Measurements from ENCODE around the gene PPP1R13B. TPM values are rescaled to one million over a fixed set of nuclear protein-coding genes. Genes with fewer than 3 reads are reported as not detected.

PPP1R13B gene
- total and polyA plus RNA-seq, 2 donors, result 3.5 to 7.4 TPM

DNA sequence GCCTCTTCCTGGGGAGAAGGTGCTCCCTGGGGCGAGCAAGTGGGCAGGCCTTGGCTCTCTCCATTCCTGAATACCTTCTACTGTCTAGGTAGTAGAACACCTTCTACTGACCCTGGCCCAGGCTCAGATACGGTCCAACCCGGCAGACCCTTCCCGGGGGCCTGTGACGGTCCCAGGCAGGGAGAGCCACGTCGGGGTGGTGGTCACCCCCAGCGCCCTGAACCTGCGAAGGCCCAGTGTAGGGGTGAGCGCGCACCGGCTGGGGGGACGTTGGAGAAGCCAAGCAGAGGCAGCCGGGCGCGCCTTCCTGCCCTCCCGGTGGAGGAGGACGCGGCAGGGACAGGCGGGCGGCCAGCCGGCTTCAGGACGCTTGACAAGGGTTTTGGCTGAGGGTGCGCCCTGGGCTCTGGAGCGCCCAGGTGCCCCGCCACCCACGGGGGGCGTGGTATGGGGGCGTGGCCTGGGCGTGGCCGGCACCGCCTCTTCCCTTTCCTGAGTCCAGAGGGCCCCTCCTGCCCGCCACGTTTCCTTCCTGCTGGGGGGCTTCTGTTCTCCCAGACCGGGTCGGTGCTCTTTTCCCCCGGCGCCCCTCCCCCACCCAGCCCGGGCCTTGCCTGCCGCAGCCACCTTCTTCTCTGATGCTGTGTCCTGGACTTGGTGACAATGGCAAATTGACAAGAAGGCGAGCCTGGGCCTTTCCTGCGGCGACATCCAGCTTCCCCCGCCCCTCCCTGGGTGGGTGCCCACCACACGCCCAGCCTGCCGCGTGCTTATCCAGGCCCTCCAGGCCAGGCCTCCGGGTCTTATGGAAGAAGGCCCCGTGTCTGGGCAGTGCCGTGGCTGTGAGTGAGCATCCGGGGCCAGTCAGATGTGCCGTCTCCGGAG is 24.5 kb upstream of the PPP1R13B start:
- peaks cover 10 to 16% of the 10 kb centered on the region in 2 donors for H3K4me1 ChIP-seq (ENCODE audit: control insufficient read depth in 2 of 2, insufficient read depth in 2 of 2, low read length in 2 of 2)
- DNase-seq (ENCODE audit: low read depth in 6 of 9, low spot score in 9 of 9), result peak; percentile 33 to 90 (median 75)
- peak overlapping the region; percentile 52 to 62 for H3K4me3 ChIP-seq (ENCODE audit: low read length in 2 of 2)
- no peaks in the 10 kb centered on the region for H3K36me3 ChIP-seq (ENCODE audit: control insufficient read depth in 2 of 2, insufficient read depth in 2 of 2, low read length in 1 of 2)
- no peaks in the 10 kb centered on the region for H3K9me3 ChIP-seq (ENCODE audit: control insufficient read depth in 2 of 2, insufficient read depth in 1 of 2, low read length in 1 of 2)
- H3K27me3 ChIP-seq (ENCODE audit: control insufficient read depth in 2 of 2, insufficient read depth in 1 of 2, low read length in 1 of 2), result no peaks in the 10 kb centered on the region
- peak overlapping the region; percentile 66 to 71 for H3K27ac ChIP-seq (ENCODE audit: low read depth in 1 of 2, low read length in 1 of 2)
- WGBS, result 25% methylated on average over 53 of the region's 53 CpGs

DNA sequence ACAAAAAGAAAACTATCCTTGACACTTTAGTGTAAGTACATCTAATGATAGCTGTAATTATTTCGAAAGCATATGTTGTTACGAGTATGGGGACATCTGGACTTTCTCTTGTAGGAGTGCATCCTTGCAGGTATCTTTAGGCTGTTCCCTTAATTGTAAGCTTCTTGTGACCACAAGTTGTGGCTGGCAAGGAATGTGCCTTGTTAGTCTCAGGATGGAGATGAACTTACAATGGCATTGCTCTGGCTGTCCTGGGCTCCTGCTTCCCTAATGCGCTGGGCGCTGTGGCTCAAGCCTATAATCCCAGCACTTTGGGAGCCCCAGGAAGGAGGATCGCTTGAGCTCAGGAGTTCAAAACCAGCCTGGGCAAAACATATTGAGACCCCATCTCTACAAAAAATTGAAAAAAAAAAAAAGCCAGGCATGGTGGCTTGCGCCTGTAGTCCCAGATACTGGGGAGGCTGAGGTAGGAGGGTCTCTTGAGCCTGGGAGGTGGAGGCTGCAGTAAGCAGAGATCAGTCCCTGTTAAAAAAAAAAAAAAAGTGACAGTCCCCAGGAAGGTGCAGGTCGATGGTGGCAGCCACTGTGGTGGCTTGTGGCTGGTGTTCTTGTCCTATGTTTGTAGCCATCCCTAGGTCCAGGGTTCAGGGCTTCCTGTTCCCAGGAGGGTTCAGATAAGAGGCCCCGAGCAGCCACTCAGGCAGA is 23.7 kb upstream of the PPP1R13B start:
- Histone ChIP-seq H3K4me1 (ENCODE audit: control insufficient read depth in 2 of 2, insufficient read depth in 2 of 2, low read length in 2 of 2) (peaks cover 10 to 16% of the 10 kb centered on the region in 2 donors), H3K27ac (ENCODE audit: low read depth in 1 of 2, low read length in 1 of 2) (peak overlapping the region in 1 of 2 donors; percentile 52), H3K4me3 (ENCODE audit: low read length in 2 of 2) (no peak overlapping the region), H3K27me3 (ENCODE audit: control insufficient read depth in 2 of 2, insufficient read depth in 1 of 2, low read length in 1 of 2) (no peaks in the 10 kb centered on the region), H3K9me3 (ENCODE audit: control insufficient read depth in 2 of 2, insufficient read depth in 1 of 2, low read length in 1 of 2) (no peaks in the 10 kb centered on the region), H3K36me3 (ENCODE audit: control insufficient read depth in 2 of 2, insufficient read depth in 2 of 2, low read length in 1 of 2) (no peaks in the 10 kb centered on the region)
- WGBS, result 93% methylated on average over 8 of the region's 8 CpGs
- no peak for DNase-seq (ENCODE audit: low read depth in 6 of 9, low spot score in 9 of 9)

GRCh38 chr14:103870144-103870876 is 22.9 kb upstream of the PPP1R13B start:
- H3K9me3 ChIP-seq (ENCODE audit: control insufficient read depth in 2 of 2, insufficient read depth in 1 of 2, low read length in 1 of 2), result no peaks in the 10 kb centered on the region
- H3K4me1 ChIP-seq (ENCODE audit: control insufficient read depth in 2 of 2, insufficient read depth in 2 of 2, low read length in 2 of 2), result peaks cover 10 to 16% of the 10 kb centered on the region in 2 donors
- H3K27me3 ChIP-seq (ENCODE audit: control insufficient read depth in 2 of 2, insufficient read depth in 1 of 2, low read length in 1 of 2), result no peaks in the 10 kb centered on the region
- H3K36me3 ChIP-seq (ENCODE audit: control insufficient read depth in 2 of 2, insufficient read depth in 2 of 2, low read length in 1 of 2), result no peaks in the 10 kb centered on the region
- H3K4me3 ChIP-seq (ENCODE audit: low read length in 2 of 2), result no peak overlapping the region
- no peak overlapping the region for H3K27ac ChIP-seq (ENCODE audit: low read depth in 1 of 2, low read length in 1 of 2)
- WGBS, result 96% methylated on average over 9 of the region's 9 CpGs
- no peak for DNase-seq (ENCODE audit: low read depth in 6 of 9, low spot score in 9 of 9)

DNA sequence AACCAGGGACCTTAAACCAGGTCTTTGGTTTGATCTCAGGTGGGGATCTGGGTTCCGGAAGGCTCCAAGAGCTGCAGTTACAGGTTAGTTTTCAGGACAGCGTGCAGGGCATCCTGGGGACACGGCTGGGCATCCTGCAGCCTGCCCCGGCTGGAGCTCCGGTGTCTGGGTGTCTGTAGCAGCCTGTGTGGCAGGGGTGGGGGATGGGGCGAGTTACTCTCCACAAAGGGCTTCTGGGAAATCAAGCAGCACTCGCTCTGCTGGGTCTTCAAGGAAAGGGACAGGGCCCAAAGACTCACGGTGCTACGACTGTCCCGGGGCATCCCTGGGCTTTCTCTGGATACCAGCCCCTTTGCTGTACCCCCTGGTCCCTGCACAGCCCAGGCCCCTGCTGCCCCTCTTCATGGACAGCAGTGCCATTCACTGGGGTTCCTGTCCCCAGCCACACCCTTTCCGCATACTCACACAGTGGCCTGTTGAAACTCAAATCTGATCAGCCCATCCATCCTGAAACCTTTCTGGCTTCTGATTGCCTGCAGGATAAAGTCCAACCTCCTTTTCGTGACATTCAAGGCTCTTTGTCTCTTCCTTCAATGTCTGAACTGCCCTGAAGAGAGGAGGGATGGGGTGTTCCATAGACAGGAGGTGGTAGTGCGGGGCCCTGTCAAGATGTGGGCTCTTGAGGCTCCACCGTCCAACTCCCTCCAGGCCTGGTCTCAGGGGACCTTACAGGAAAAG is 22.2 kb upstream of the PPP1R13B start:
- peaks cover 10 to 16% of the 10 kb centered on the region in 2 donors for H3K4me1 ChIP-seq (ENCODE audit: control insufficient read depth in 2 of 2, insufficient read depth in 2 of 2, low read length in 2 of 2)
- no peak overlapping the region for H3K27ac ChIP-seq (ENCODE audit: low read depth in 1 of 2, low read length in 1 of 2)

DNA sequence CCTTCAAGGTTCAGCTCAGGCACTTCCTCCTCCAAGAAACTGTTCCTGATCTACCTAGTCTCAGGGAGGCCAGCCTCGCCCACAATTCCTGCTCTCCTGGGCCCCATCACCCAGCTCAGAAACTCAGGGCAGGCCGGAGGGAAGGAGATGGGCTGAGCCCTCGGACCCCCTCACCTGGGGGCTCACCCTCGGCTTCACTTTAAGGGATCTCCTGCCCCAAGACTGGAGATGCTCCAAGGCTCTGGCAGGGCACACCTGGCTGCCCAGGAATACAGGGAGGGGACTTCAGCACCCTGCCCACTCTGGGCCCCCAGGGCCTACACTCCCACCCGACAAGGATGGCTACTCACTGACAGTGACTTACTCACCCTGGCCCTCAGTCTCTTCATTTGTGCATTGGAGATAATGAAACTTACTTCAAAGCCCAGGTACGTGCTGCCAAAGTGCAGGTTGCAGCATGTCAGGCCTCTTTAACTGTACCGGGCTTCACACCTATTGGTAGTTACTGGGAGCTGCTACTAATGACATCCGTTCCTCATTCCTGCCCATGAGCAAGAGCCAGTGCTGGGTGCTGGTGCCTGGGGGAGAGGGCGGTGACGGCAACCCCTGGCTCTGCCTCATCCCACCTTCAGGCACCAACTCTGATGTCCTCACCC is 21.0 kb upstream of the PPP1R13B start:
- Histone ChIP-seq H3K27ac (ENCODE audit: low read depth in 1 of 2, low read length in 1 of 2) (no peak overlapping the region), H3K4me1 (ENCODE audit: control insufficient read depth in 2 of 2, insufficient read depth in 2 of 2, low read length in 2 of 2) (peaks cover 10 to 13% of the 10 kb centered on the region in 2 donors), H3K36me3 (ENCODE audit: control insufficient read depth in 2 of 2, insufficient read depth in 2 of 2, low read length in 1 of 2) (no peaks in the 10 kb centered on the region), H3K27me3 (ENCODE audit: control insufficient read depth in 2 of 2, insufficient read depth in 1 of 2, low read length in 1 of 2) (no peaks in the 10 kb centered on the region), H3K9me3 (ENCODE audit: control insufficient read depth in 2 of 2, insufficient read depth in 1 of 2, low read length in 1 of 2) (no peaks in the 10 kb centered on the region), H3K4me3 (ENCODE audit: low read length in 2 of 2) (no peak overlapping the region)
- 95% methylated on average over 10 of the region's 10 CpGs for WGBS
- no peak for DNase-seq (ENCODE audit: low read depth in 6 of 9, low spot score in 9 of 9)

More for the DNA sequence above, 22.2 kb upstream of the PPP1R13B start:
- 97% methylated on average over 14 of the region's 14 CpGs for WGBS
- no peaks in the 10 kb centered on the region for H3K9me3 ChIP-seq (ENCODE audit: control insufficient read depth in 2 of 2, insufficient read depth in 1 of 2, low read length in 1 of 2)
- no peak overlapping the region for H3K4me3 ChIP-seq (ENCODE audit: low read length in 2 of 2)
- H3K27me3 ChIP-seq (ENCODE audit: control insufficient read depth in 2 of 2, insufficient read depth in 1 of 2, low read length in 1 of 2), result no peaks in the 10 kb centered on the region
- no peaks in the 10 kb centered on the region for H3K36me3 ChIP-seq (ENCODE audit: control insufficient read depth in 2 of 2, insufficient read depth in 2 of 2, low read length in 1 of 2)
- DNase-seq (ENCODE audit: low read depth in 6 of 9, low spot score in 9 of 9), result no peak

GRCh38 chr14:103867523-103867953 is 20.2 kb upstream of the PPP1R13B start:
- WGBS, result 93% methylated on average over 10 of the region's 10 CpGs
- H3K27me3 ChIP-seq (ENCODE audit: control insufficient read depth in 2 of 2, insufficient read depth in 1 of 2, low read length in 1 of 2), result no peaks in the 10 kb centered on the region
- H3K4me3 ChIP-seq (ENCODE audit: low read length in 2 of 2), result no peak overlapping the region
- no peak for DNase-seq (ENCODE audit: low read depth in 6 of 9, low spot score in 9 of 9)
- H3K27ac ChIP-seq (ENCODE audit: low read depth in 1 of 2, low read length in 1 of 2), result no peak overlapping the region
- no peaks in the 10 kb centered on the region for H3K36me3 ChIP-seq (ENCODE audit: control insufficient read depth in 2 of 2, insufficient read depth in 2 of 2, low read length in 1 of 2)
- H3K4me1 ChIP-seq (ENCODE audit: control insufficient read depth in 2 of 2, insufficient read depth in 2 of 2, low read length in 2 of 2), result peaks cover 9 to 10% of the 10 kb centered on the region in 2 donors
- no peaks in the 10 kb centered on the region for H3K9me3 ChIP-seq (ENCODE audit: control insufficient read depth in 2 of 2, insufficient read depth in 1 of 2, low read length in 1 of 2)

DNA sequence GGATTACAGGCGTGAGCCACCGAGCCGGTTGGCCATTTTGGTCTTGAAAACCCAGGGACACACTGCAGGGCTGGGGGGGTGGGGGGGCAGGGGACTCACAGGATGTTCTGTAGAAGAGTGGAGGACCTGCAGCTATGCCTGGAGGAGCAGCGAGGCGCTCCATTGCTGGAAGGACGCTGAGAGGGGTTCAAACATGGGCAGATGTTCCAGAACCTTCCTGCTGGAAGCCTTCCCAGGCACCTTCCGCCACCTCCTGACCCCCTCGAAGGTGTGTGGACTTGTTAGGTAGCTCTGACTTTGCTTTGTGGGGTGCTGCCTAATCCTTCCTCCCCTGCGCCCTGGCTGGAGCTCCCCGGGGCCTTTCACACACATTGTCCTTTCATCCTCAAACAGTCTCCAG is 19.6 kb upstream of the PPP1R13B start:
- no peaks in the 10 kb centered on the region for H3K27me3 ChIP-seq (ENCODE audit: control insufficient read depth in 2 of 2, insufficient read depth in 1 of 2, low read length in 1 of 2)
- DNase-seq (ENCODE audit: low read depth in 6 of 9, low spot score in 9 of 9), result no peak
- no peaks in the 10 kb centered on the region for H3K9me3 ChIP-seq (ENCODE audit: control insufficient read depth in 2 of 2, insufficient read depth in 1 of 2, low read length in 1 of 2)
- H3K4me3 ChIP-seq (ENCODE audit: low read length in 2 of 2), result no peak overlapping the region
- WGBS, result 96% methylated on average over 10 of the region's 10 CpGs
- H3K4me1 ChIP-seq (ENCODE audit: control insufficient read depth in 2 of 2, insufficient read depth in 2 of 2, low read length in 2 of 2), result peaks cover 4 to 5% of the 10 kb centered on the region in 2 donors
- no peaks in the 10 kb centered on the region for H3K36me3 ChIP-seq (ENCODE audit: control insufficient read depth in 2 of 2, insufficient read depth in 2 of 2, low read length in 1 of 2)
- no peak overlapping the region for H3K27ac ChIP-seq (ENCODE audit: low read depth in 1 of 2, low read length in 1 of 2)

- Histone ChIP-seq H3K4me3 (ENCODE audit: low read length in 2 of 2) (no peak overlapping the region), H3K4me1 (ENCODE audit: control insufficient read depth in 2 of 2, insufficient read depth in 2 of 2, low read length in 2 of 2) (no peaks in the 10 kb centered on the region), H3K27me3 (ENCODE audit: control insufficient read depth in 2 of 2, insufficient read depth in 1 of 2, low read length in 1 of 2) (peaks cover 0 to 9% of the 10 kb centered on the region in 2 donors), H3K27ac (ENCODE audit: low read depth in 1 of 2, low read length in 1 of 2) (no peak overlapping the region), H3K36me3 (ENCODE audit: control insufficient read depth in 2 of 2, insufficient read depth in 2 of 2, low read length in 1 of 2) (no peaks in the 10 kb centered on the region), H3K9me3 (ENCODE audit: control insufficient read depth in 2 of 2, insufficient read depth in 1 of 2, low read length in 1 of 2) (no peaks in the 10 kb centered on the region)
- no peak for DNase-seq (ENCODE audit: low read depth in 6 of 9, low spot score in 9 of 9)
- WGBS, result 94% methylated on average over 6 of the region's 6 CpGs
Measured at GRCh38 chr14:103863245-103863644, 15.9 kb upstream of the PPP1R13B start.

Measured in thymus (tissue), 11 donors.